HepG2 (cell line): ENCODE measurements around the gene LTB4R. TPM values are rescaled to one million over a fixed set of nuclear protein-coding genes. Genes with fewer than 3 reads are reported as not detected.

Source experiments
- FOXA1 ChIP-seq, 2 experiments: fragments of 450-650 bp in 1 of 2; sonication (generic) in 1 of 2; formaldehyde crosslinking in 1 of 2; IDR thresholded peaks; 2 replicates each; pipeline versions ENCODE4 v1.4.0 to v1.6.1; 2016 to 2020; ENCODE audit warnings: missing genetic modification reagents in 1 of 2
- HHEX ChIP-seq: IDR thresholded peaks from 2 replicates; pipeline ENCODE4 v1.6.1; 2016; ENCODE audit warnings: control low read depth
- MAFK ChIP-seq, 2 experiments: IDR thresholded peaks in 1 of 2; conservative IDR thresholded peaks in 1 of 2; 2 replicates each; pipeline ENCODE4 v1.6.1; 2011; ENCODE audit warnings: improper control_type of control experiment in 2 of 2, low read length in 2 of 2
- MXD1 ChIP-seq: sonication (generic); formaldehyde crosslinking; IDR thresholded peaks from 2 replicates; pipeline ENCODE4 v1.4.0; 2020; ENCODE audit warnings: mild to moderate bottlenecking, missing genetic modification reagents
- NR2F1 ChIP-seq, 2 experiments: fragments of 450-650 bp in 1 of 2; formaldehyde crosslinking in 1 of 2; IDR thresholded peaks; 2 replicates each; pipeline versions ENCODE4 v1.5.0 to v1.6.1; 2016 to 2020; ENCODE audit warnings: mild to moderate bottlenecking in 1 of 2, missing compliant biosample characterization in 1 of 2, missing genetic modification reagents in 1 of 2, moderate library complexity in 1 of 2
- PHB2 ChIP-seq: fragments of 450-650 bp; IDR thresholded peaks from 2 replicates; pipeline ENCODE4 v1.6.1; 2018; ENCODE audit not compliant: partially characterized antibody
- PHF20 ChIP-seq: sonication (generic); formaldehyde crosslinking; IDR thresholded peaks from 2 replicates; pipeline ENCODE4 v1.5.0; 2020; ENCODE audit warnings: mild to moderate bottlenecking, missing genetic modification reagents
- PHF21A ChIP-seq: sonication (generic); formaldehyde crosslinking; IDR thresholded peaks from 2 replicates; pipeline ENCODE4 v1.5.0; 2020; ENCODE audit warnings: mild to moderate bottlenecking, missing genetic modification reagents
- RFX1 ChIP-seq: fragments of 450-650 bp; IDR thresholded peaks from 2 replicates; pipeline ENCODE4 v1.6.1; 2017
- SMYD3 ChIP-seq: sonication (generic); formaldehyde crosslinking; IDR thresholded peaks from 2 replicates; pipeline ENCODE4 v1.8.1; 2023; ENCODE audit warnings: mild to moderate bottlenecking, missing genetic modification reagents
- TRIM22 ChIP-seq: fragments of 450-650 bp; IDR thresholded peaks from 2 replicates; pipeline ENCODE4 v1.6.1; 2017
- ZNF136 ChIP-seq: sonication (generic); formaldehyde crosslinking; IDR thresholded peaks from 2 replicates; pipeline ENCODE4 v1.8.1; 2022; ENCODE audit warnings: low read depth, mild to moderate bottlenecking, moderate library complexity, missing genetic modification reagents
- ZNF235 ChIP-seq: sonication (generic); formaldehyde crosslinking; IDR thresholded peaks from 2 replicates; pipeline ENCODE4 v1.8.1; 2023; ENCODE audit warnings: mild to moderate bottlenecking, missing genetic modification reagents, borderline replicate concordance
- ZNF331 ChIP-seq: sonication (generic); formaldehyde crosslinking; IDR thresholded peaks from 2 replicates; pipeline ENCODE4 v1.4.0; 2020; ENCODE audit warnings: missing genetic modification reagents
- ZNF34 ChIP-seq: sonication (generic); formaldehyde crosslinking; IDR thresholded peaks from 2 replicates; pipeline ENCODE4 v1.4.0; 2020; ENCODE audit warnings: mild to moderate bottlenecking, missing genetic modification reagents, borderline replicate concordance
- ZNF362 ChIP-seq: sonication (generic); formaldehyde crosslinking; IDR thresholded peaks from 2 replicates; pipeline ENCODE4 v1.4.0; 2020; ENCODE audit warnings: missing genetic modification reagents, mild to moderate bottlenecking, borderline replicate concordance
- ZNF383 ChIP-seq: sonication (generic); formaldehyde crosslinking; IDR thresholded peaks from 2 replicates; pipeline ENCODE4 v1.4.0; 2020; ENCODE audit warnings: missing genetic modification reagents, mild to moderate bottlenecking, borderline replicate concordance
- ZNF530 ChIP-seq: sonication (generic); formaldehyde crosslinking; IDR thresholded peaks from 2 replicates; pipeline ENCODE4 v1.5.0; 2020; ENCODE audit warnings: low read depth, mild to moderate bottlenecking, missing genetic modification reagents
- ZNF547 ChIP-seq: sonication (generic); formaldehyde crosslinking; IDR thresholded peaks from 2 replicates; pipeline ENCODE4 v1.5.1; 2020; ENCODE audit warnings: mild to moderate bottlenecking, missing genetic modification reagents
- ZNF7 ChIP-seq: IDR thresholded peaks from 2 replicates; pipeline ENCODE4 v1.6.1; 2016; ENCODE audit warnings: missing biosample characterization, missing genetic modification reagents
- ZNF737 ChIP-seq: sonication (generic); formaldehyde crosslinking; IDR thresholded peaks from 2 replicates; pipeline ENCODE4 v1.5.0; 2020; ENCODE audit warnings: missing genetic modification reagents, mild to moderate bottlenecking, borderline replicate concordance
- ZNF740 ChIP-seq: sonication (generic); formaldehyde crosslinking; IDR thresholded peaks from 2 replicates; pipeline ENCODE4 v1.4.0; 2020; ENCODE audit warnings: missing genetic modification reagents
- ZXDC ChIP-seq: sonication (generic); formaldehyde crosslinking; IDR thresholded peaks from 2 replicates; pipeline ENCODE4 v1.5.0; 2020; ENCODE audit warnings: mild to moderate bottlenecking, missing genetic modification reagents
- polyA plus RNA-seq, 8 experiments: library from polyadenylated mRNA; depleted of rRNA in 3 of 8; stranded (reverse) in 7 of 8; unstranded in 1 of 8; fragments of >200 nt; fragmentation: Illumina TruSeq in 4 of 8; extraction: Trizol in 4 of 8; gene quantifications; 2 replicates each; pipeline versions ENCODE4 v1.2.1 to v1.2.3, GENCODE V29; 2011 to 2016; ENCODE audit warnings: low read depth in 4 of 8, missing spikeins in 1 of 8, mixed read lengths in 1 of 8; ENCODE audit not compliant: insufficient read depth in 1 of 8
- total RNA-seq, 5 experiments: library from RNA; depleted of rRNA; stranded (reverse); fragments of >200 nt; fragmentation: Illumina TruSeq; extraction: Trizol; gene quantifications; 2 replicates each; pipeline ENCODE4 v1.2.3, GENCODE V29; 2016; ENCODE audit warnings: low read depth in 1 of 5

The LTB4R gene
- total and polyA plus RNA-seq, 2 of the 13 experiments (the other 11 are each of a cell fraction or from before 2014, with no cell fraction given) = 3.2 to 8.2 TPM

- TF ChIP-seq ZNF362 (CRISPR knock-in tag) (peak; percentile 54; the same call in 1 of the 2 replicates), PHF21A (CRISPR knock-in tag) (no peak), ZNF7 (CRISPR knock-in tag) (no peak), HHEX (CRISPR knock-in tag) (0 out of 2 replicates have a peak, but pooled peaks have one; percentile 31), FOXA1 (IDR thresholded peaks at IDR 0.05) (no peak), FOXA1 (CRISPR knock-in tag; IDR thresholded peaks at IDR 0.05) (peak; percentile 51; the same call in 1 of the 2 replicates), MXD1 (CRISPR knock-in tag) (peak; percentile 97), ZNF383 (CRISPR knock-in tag) (peak; percentile 99; the same call in 1 of the 2 replicates), TRIM22 (no peak), ZNF235 (peak; percentile 94; the same call in 1 of the 2 replicates), ZNF136 (CRISPR knock-in tag) (peak; percentile 98), ZNF34 (peak; percentile 95), ZXDC (CRISPR knock-in tag) (no peak), NR2F1 (CRISPR knock-in tag; IDR thresholded peaks at IDR 0.05) (no peak; a peak in 3 of 4 replicates), ZNF530 (no peak), ZNF547 (peak; percentile 99), ZNF737 (CRISPR knock-in tag) (no peak), RFX1 (no peak), MAFK (conservative IDR thresholded peaks at IDR 0.05 in 1 of 2, IDR thresholded peaks at IDR 0.05 in 1 of 2; ENCODE audit: low read length in 2 of 2) (peak in 1 of 2 experiments; percentile 44; a peak in 2 of 4 replicates), SMYD3 (CRISPR knock-in tag) (peak; percentile 66; the same call in 1 of the 2 replicates), ZNF740 (CRISPR knock-in tag) (peak; percentile 55), ZNF331 (CRISPR knock-in tag) (peak; percentile 94), PHF20 (CRISPR knock-in tag) (no peak), PHB2 (no peak)
Measured at GRCh38 chr14:24299255-24300191, 11.8 kb upstream of the LTB4R start, which contains the start of the genes DHRS1 and NOP9 (continued).
